Cardiac muscle cell (in vitro differentiated cells and primary cell): ENCODE data around the gene GTF2H2C. TPM values are rescaled to one million over a fixed set of nuclear protein-coding genes. Genes with fewer than 3 reads are reported as not detected.
"Not testable (repeated sequence)": the region's sequence is repeated elsewhere in the genome, so short reads cannot be mapped to it uniquely, and the experiment has no call there.

ENCODE experiments used
- DNase-seq, 2 donors: peaks; one replicate each; pipeline versions ENCODE4 v3.0.0 to v3.0.0-alpha.2; 2010 to 2017; ENCODE audit warnings: low read depth in 1 of 2, low spot score in 1 of 2
- H3K27ac ChIP-seq: fragments of 200-600 bp; sonication (generic); 2 replicates; pipeline ENCODE4 v1.5.1; 2016
- H3K27me3 ChIP-seq: fragments of 200-600 bp; sonication (generic); 2 replicates; pipeline ENCODE4 v1.6.0; 2016; ENCODE audit warnings: control low read depth
- H3K36me3 ChIP-seq: fragments of 200-600 bp; sonication (generic); 2 replicates; pipeline ENCODE4 v1.5.1; 2016; ENCODE audit warnings: control low read depth
- H3K4me1 ChIP-seq: fragments of 200-600 bp; sonication (generic); 2 replicates; pipeline ENCODE4 v1.8.1; 2017; ENCODE audit warnings: low read depth, mild to moderate bottlenecking, mixed run types
- H3K4me3 ChIP-seq: fragments of 200-600 bp; sonication (generic); 2 replicates; pipeline ENCODE4 v1.5.1; 2016; ENCODE audit warnings: mild to moderate bottlenecking
- H3K9me3 ChIP-seq: fragments of 200-600 bp; sonication (generic); 2 replicates; pipeline ENCODE4 v1.5.1; 2017; ENCODE audit warnings: low read depth, mild to moderate bottlenecking, control low read depth
- CTCF ChIP-seq: IDR thresholded peaks from 2 replicates; pipeline ENCODE4 v1.5.1; 2012; ENCODE audit warnings: low read depth, mild to moderate bottlenecking, low read length
- polyA plus RNA-seq: library from polyadenylated mRNA; unstranded; fragments of >200 nt; fragmentation: Nextera tagmentation; extraction: Ambion mirVana; gene quantifications from 2 replicates; pipeline ENCODE4 v1.2.1, GENCODE V29; 2016
- total RNA-seq: library from RNA; depleted of rRNA; stranded (reverse); fragments of >200 nt; gene quantifications from 2 replicates; pipeline ENCODE4 v1.2.3, GENCODE V29; 2016

GTF2H2C gene
- total RNA-seq (17.8 and 35.8 TPM in 2 replicates), polyA plus RNA-seq (27.3 and 34.0 TPM in 2 replicates)

DNA sequence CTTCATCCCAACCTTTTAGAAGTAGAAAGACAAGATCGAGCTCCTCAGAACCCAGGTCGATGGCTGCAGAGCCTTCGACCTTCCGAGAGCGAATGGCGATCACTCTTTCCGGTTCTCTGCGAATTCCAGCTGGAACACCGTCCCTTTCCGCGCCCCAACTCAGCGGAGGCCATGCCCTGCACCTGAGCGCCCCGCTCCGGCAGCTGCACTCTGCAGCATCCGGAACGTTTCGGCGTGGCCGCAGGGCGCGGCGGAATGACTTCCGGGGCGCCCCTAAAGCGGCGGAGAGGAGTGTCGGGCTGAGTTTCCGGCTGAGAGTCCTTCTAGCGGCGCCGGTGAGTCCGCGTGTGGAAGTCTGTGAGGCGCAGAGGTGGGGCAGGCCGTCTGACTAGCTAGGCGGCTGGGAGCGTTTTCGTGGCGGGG lies at the start of gene GTF2H2C:
GTF2H2C (plus strand) TSS at position 284 of the 423 bp plus-strand sequence. CDS start 4,942 bp downstream, outside the sequence.
- DNase-seq: peak; percentile 76 to 90
- not testable (repeated sequence) for H3K36me3 ChIP-seq, H3K4me1 ChIP-seq, H3K9me3 ChIP-seq, H3K27me3 ChIP-seq
- TF ChIP-seq CTCF: peak; percentile 39
- Histone ChIP-seq H3K27ac (peak within 1 kb of the TSS; percentile 66), H3K4me3 (peak within 1 kb of the TSS; percentile 32)

- Histone ChIP-seq H3K27me3 (no peaks in the 10 kb centered on the region), H3K9me3 (no peaks in the 10 kb centered on the region), H3K4me3 (no peak overlapping the region), H3K36me3 (no peaks in the 10 kb centered on the region), H3K4me1 (no peaks in the 10 kb centered on the region), H3K27ac (no peak overlapping the region)
- DNase-seq: no peak
- TF ChIP-seq CTCF: no peak
Observed at GRCh38 chr5:69510694-69511093, 49.3 kb upstream of the GTF2H2C start.

- TF ChIP-seq CTCF: no peak
- H3K27ac ChIP-seq: no peak overlapping the region
- no peaks in the 10 kb centered on the region for H3K27me3 ChIP-seq
- no peaks in the 10 kb centered on the region for H3K4me1 ChIP-seq
- H3K36me3 ChIP-seq: no peaks in the 10 kb centered on the region
- H3K4me3 ChIP-seq: no peak overlapping the region
- peak in 1 of 2 donors; percentile 75 for DNase-seq
- no peaks in the 10 kb centered on the region for H3K9me3 ChIP-seq
Observed at GRCh38 chr5:69512740-69513260, 47.2 kb upstream of the GTF2H2C start.

DNA sequence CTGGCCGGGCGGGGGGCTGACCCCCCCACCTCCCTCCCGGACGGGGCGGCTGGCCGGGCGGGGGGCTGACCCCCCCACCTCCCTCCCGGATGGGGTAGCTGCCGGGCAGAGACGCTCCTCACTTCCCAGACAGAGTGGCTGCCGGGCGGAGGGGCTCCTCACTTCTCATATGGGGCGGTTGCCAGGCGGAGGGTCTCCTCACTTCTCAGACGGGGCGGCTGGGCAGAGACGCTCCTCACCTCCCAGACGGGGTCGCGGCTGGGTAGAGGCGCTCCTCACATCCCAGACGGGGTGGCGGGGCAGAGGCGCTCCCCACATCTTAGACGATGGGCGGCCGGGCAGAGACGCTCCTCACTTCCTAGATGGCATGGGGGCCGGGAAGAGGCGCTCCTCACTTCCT lies 44.4 kb upstream of the GTF2H2C start:
- not testable (repeated sequence) for H3K4me3 ChIP-seq, H3K4me1 ChIP-seq, H3K9me3 ChIP-seq, DNase-seq, H3K27ac ChIP-seq, H3K27me3 ChIP-seq, H3K36me3 ChIP-seq

- Histone ChIP-seq H3K36me3 (no peaks in the 10 kb centered on the region), H3K27ac (no peak overlapping the region)
Observed at GRCh38 chr5:69516769-69517168, 43.2 kb upstream of the GTF2H2C start.

More at GRCh38 chr5:69516769-69517168, 43.2 kb upstream of the GTF2H2C start:
- TF ChIP-seq CTCF: no peak
- DNase-seq: no peak
- Histone ChIP-seq H3K27me3 (no peaks in the 10 kb centered on the region), H3K9me3 (no peaks in the 10 kb centered on the region), H3K4me1 (no peaks in the 10 kb centered on the region), H3K4me3 (no peak overlapping the region)
